RWPE2 (cell line): ENCODE results near the gene NOL4L.

ENCODE experiments used
- ATAC-seq: fragments of 200-7000 bp; cut with Tn5 transposase; 3 replicates; pipeline ENCODE4 v1.9.1; 2021; ENCODE audit warnings: low read depth
- DNase-seq: peaks from one replicate; pipeline ENCODE4 v3.0.0-alpha.2; 2020; ENCODE audit warnings: low spot score
- H3K27ac ChIP-seq: fragments of 450-650 bp; 2 replicates; pipeline ENCODE4 v1.5.1; 2017; ENCODE audit warnings: mild to moderate bottlenecking; ENCODE audit not compliant: poor library complexity, severe bottlenecking
- H3K27me3 ChIP-seq: fragments of 250-450 bp; sonication (Bioruptor Pico); 2 replicates; pipeline ENCODE4 v1.5.1; 2021; ENCODE audit warnings: mild to moderate bottlenecking, moderate library complexity; ENCODE audit not compliant: insufficient read depth, poor library complexity, severe bottlenecking
- H3K36me3 ChIP-seq: fragments of 250-450 bp; sonication (Bioruptor Pico); 2 replicates; pipeline ENCODE4 v1.5.1; 2020; ENCODE audit warnings: low read depth, mild to moderate bottlenecking, moderate library complexity
- H3K4me1 ChIP-seq: fragments of 250-450 bp; sonication (Bioruptor Pico); 2 replicates; pipeline ENCODE4 v1.5.1; 2021; ENCODE audit warnings: mild to moderate bottlenecking, moderate library complexity; ENCODE audit not compliant: insufficient read depth, poor library complexity, severe bottlenecking
- H3K4me3 ChIP-seq: fragments of 250-450 bp; sonication (Bioruptor Pico); 2 replicates; pipeline ENCODE4 v1.5.1; 2021; ENCODE audit warnings: mild to moderate bottlenecking, moderate library complexity; ENCODE audit not compliant: severe bottlenecking
- H3K9me3 ChIP-seq: fragments of 250-450 bp; sonication (Bioruptor Pico); 2 replicates; pipeline ENCODE4 v1.5.1; 2021; ENCODE audit warnings: mild to moderate bottlenecking, moderate library complexity; ENCODE audit not compliant: severe bottlenecking
- CTCF ChIP-seq: fragments of 450-650 bp; IDR thresholded peaks from one replicate; pipeline ENCODE4 v1.5.1; 2017; ENCODE audit warnings: mild to moderate bottlenecking, moderate library complexity; ENCODE audit not compliant: poor library complexity, severe bottlenecking

The NOL4L gene

GRCh38 chr20:32472581-32473207 is 112.4 kb downstream of the NOL4L start:
- DNase-seq, result no peak
- TF ChIP-seq CTCF, result no peak
- H3K4me3 ChIP-seq, result no peak overlapping the region
- no peaks in the 10 kb centered on the region for H3K9me3 ChIP-seq
- H3K27me3 ChIP-seq, result no peaks in the 10 kb centered on the region
- no peak for ATAC-seq
- H3K4me1 ChIP-seq, result peaks cover 24% of the 10 kb centered on the region
- H3K36me3 ChIP-seq, result no peaks in the 10 kb centered on the region
- H3K27ac ChIP-seq, result no peak overlapping the region

GRCh38 chr20:32470940-32471339 is 114.2 kb downstream of the NOL4L start:
- no peaks in the 10 kb centered on the region for H3K9me3 ChIP-seq
- no peaks in the 10 kb centered on the region for H3K36me3 ChIP-seq

GRCh38 chr20:32470025-32470861 is 114.9 kb downstream of the NOL4L start:
- Histone ChIP-seq H3K27me3 (no peaks in the 10 kb centered on the region), H3K36me3 (no peaks in the 10 kb centered on the region), H3K4me1 (peaks cover 16% of the 10 kb centered on the region), H3K27ac (peak overlapping the region; percentile 3), H3K9me3 (no peaks in the 10 kb centered on the region), H3K4me3 (no peak overlapping the region)
- no peak for DNase-seq
- peak; percentile 71 for TF ChIP-seq CTCF
- ATAC-seq, result peak; percentile 10; the same call in 1 of the 3 replicates

More at GRCh38 chr20:32470940-32471339, 114.2 kb downstream of the NOL4L start:
- peaks cover 22% of the 10 kb centered on the region for H3K4me1 ChIP-seq
- TF ChIP-seq CTCF, result no peak
- no peaks in the 10 kb centered on the region for H3K27me3 ChIP-seq
- no peak overlapping the region for H3K27ac ChIP-seq
- no peak for ATAC-seq
- H3K4me3 ChIP-seq, result no peak overlapping the region
- DNase-seq, result no peak

GRCh38 chr20:32468860-32469259 is 116.3 kb downstream of the NOL4L start:
- peaks cover 8% of the 10 kb centered on the region for H3K4me1 ChIP-seq
- DNase-seq, result no peak
- H3K27ac ChIP-seq, result no peak overlapping the region
- no peaks in the 10 kb centered on the region for H3K36me3 ChIP-seq
- no peaks in the 10 kb centered on the region for H3K27me3 ChIP-seq
- H3K9me3 ChIP-seq, result no peaks in the 10 kb centered on the region
- no peak for TF ChIP-seq CTCF
- H3K4me3 ChIP-seq, result no peak overlapping the region
- ATAC-seq, result no peak

- Histone ChIP-seq H3K27me3 (no peaks in the 10 kb centered on the region), H3K9me3 (no peaks in the 10 kb centered on the region), H3K36me3 (no peaks in the 10 kb centered on the region), H3K4me1 (peaks cover 8% of the 10 kb centered on the region), H3K4me3 (no peak overlapping the region), H3K27ac (no peak overlapping the region)
- TF ChIP-seq CTCF, result no peak
- DNase-seq (no peak), ATAC-seq (no peak)
Observed at GRCh38 chr20:32468313-32468640, 116.9 kb downstream of the NOL4L start.
